Midbrain (tissue), 1 donor: ENCODE data around the gene HLA-DRB5.
"Not testable (repeated sequence)": the region's sequence is repeated elsewhere in the genome, so short reads cannot be mapped to it uniquely, and the experiment has no call there.

ENCODE experiments used
- DNase-seq: peaks from one replicate; lab custom pipeline; 2025; lab: John Stamatoyannopoulos, UW

Gene HLA-DRB5

GRCh38 chr6:32529697-32530430 is at the start of gene HLA-DRB5:
Gene HLA-DRB5 (minus strand): TSS chr6:32530287. CDS start chr6:32530224, 63 bp downstream.
- DNase-seq, result no peak

GRCh38 chr6:32578962-32579361 is 48.9 kb upstream of the HLA-DRB5 start:
- no peak for DNase-seq

GRCh38 chr6:32577493-32577892 is 47.4 kb upstream of the HLA-DRB5 start:
- DNase-seq, result not testable (repeated sequence)

- DNase-seq, result no peak
These were observed 46.2 kb upstream of the HLA-DRB5 start for GRCh38 chr6:32576250-32576649.

- no peak for DNase-seq
These were observed 40.3 kb upstream of the HLA-DRB5 start for GRCh38 chr6:32570363-32570905.

GRCh38 chr6:32568561-32568960 is 38.5 kb upstream of the HLA-DRB5 start:
- DNase-seq, result no peak

- no peak for DNase-seq
These were observed 36.9 kb upstream of the HLA-DRB5 start for GRCh38 chr6:32566957-32567356.

GRCh38 chr6:32565511-32565910 is 35.4 kb upstream of the HLA-DRB5 start:
- DNase-seq, result no peak

- DNase-seq, result no peak
These were observed 32.9 kb upstream of the HLA-DRB5 start for GRCh38 chr6:32562940-32563339.

GRCh38 chr6:32559747-32560146 is 29.7 kb upstream of the HLA-DRB5 start:
- DNase-seq, result no peak

GRCh38 chr6:32558426-32559057 is 28.5 kb upstream of the HLA-DRB5 start:
- DNase-seq, result no peak

GRCh38 chr6:32554116-32554965 is 24.3 kb upstream of the HLA-DRB5 start:
- DNase-seq, result no peak

- DNase-seq, result no peak
These were observed 23.1 kb upstream of the HLA-DRB5 start for GRCh38 chr6:32553037-32553742.

GRCh38 chr6:32551410-32551809 is 21.3 kb upstream of the HLA-DRB5 start:
- DNase-seq, result no peak

- no peak for DNase-seq
These were observed 9.8 kb upstream of the HLA-DRB5 start for GRCh38 chr6:32539839-32540238.

- DNase-seq, result not testable (repeated sequence)
These were observed 325 bp upstream of the HLA-DRB5 start for GRCh38 chr6:32530431-32530793.

GRCh38 chr6:32522302-32523047 is 7.6 kb downstream of the HLA-DRB5 start:
- DNase-seq, result no peak

GRCh38 chr6:32519910-32520258 is 10.2 kb downstream of the HLA-DRB5 start:
- DNase-seq, result no peak

GRCh38 chr6:32519118-32519909 is 10.8 kb downstream of the HLA-DRB5 start:
- no peak for DNase-seq
